Head of caudate nucleus (tissue), 42 donors: ENCODE results near the gene SLX4IP.
A peak's percentile ranks its signal among the peaks of the same experiment; 100 is the strongest.

Experiments
- DNase-seq, 42 donors: peaks; one replicate each; pipeline versions ENCODE4 v3.0.0 to v3.0.0-alpha.2; 2020 to 2021; ENCODE audit warnings: mixed read lengths in 7 of 42
- intact Hi-C: fragments of 100-400 bp; cut with DNase I; formaldehyde crosslinking; loops from one replicate; pipeline ENCODE4 v1.15.0; 2022

SLX4IP gene

GRCh38 chr20:10487142-10488136, 52.3 kb downstream of the SLX4IP start:
- intact Hi-C loops: no loop called here
- DNase-seq: no peak

DNA sequence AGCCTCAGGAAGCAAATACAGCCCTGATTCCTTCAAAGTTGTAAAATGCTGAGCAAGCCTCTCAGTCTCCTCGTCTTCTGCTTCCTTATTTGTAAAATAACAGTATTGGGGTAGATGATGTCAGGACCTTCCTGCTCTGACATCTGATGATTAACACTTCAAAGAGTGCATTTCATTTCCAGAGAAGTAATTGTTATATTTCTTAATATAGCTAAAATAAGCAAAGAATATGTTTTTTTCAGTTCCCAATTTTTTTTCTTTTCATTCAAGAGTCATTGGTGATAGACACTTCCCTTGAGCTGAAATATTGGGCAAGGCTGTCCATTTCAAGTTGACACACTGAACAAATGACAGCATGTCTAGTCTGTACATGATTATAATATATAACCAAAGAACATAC, 53.4 kb downstream of the SLX4IP start:
- DNase-seq: no peak
- intact Hi-C loops: no loop called here

- intact Hi-C loops: no loop called here
Observed at GRCh38 chr20:10489853-10490252, 54.7 kb downstream of the SLX4IP start.

DNA sequence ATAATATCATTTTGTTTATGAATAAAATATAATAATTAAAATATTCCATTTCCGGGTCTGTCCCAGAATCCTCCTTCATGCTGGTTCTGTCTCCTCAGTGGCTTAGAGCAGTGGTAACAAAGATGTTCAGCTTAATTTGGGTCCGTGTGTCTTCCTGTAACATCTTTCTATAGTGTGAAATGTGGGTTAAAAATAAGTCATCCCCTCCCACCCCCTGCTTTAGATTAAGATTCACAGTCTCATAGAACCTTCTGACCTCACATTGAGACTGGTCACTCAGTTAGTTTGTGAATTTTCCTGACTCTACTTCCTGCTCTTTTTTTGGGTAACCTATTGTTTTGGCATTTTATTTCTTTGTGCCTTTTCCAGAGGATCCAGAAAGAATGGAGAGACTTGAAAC, 55.2 kb downstream of the SLX4IP start:
- intact Hi-C loops: no loop called here
- no peak for DNase-seq

More at GRCh38 chr20:10489853-10490252, 54.7 kb downstream of the SLX4IP start:
- DNase-seq: no peak

DNA sequence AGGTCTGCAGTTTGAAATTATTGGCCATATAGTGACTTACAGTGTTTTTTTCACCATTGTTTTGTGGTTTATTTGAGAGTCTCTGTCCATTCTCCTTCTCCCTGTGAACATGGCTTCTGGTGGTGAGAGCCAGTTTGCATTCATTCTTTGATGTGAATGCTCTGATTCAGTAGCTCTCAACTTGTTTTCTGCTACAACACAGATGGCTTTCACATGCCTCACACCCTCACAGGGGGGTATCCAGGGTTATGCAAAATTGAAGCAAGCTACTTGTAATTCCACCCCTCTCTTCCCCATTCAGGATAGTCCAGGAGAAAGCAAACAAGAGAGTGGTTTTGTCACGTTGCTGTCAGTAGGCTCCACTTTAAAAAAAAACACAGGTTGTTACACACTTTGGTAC, 55.6 kb downstream of the SLX4IP start:
- intact Hi-C loops: no loop called here
- peak in 4 of 42 donors; percentile 18 to 61 (median 52) for DNase-seq

GRCh38 chr20:10492065-10492464, 57.0 kb downstream of the SLX4IP start:
- intact Hi-C loops: no loop called here

DNA sequence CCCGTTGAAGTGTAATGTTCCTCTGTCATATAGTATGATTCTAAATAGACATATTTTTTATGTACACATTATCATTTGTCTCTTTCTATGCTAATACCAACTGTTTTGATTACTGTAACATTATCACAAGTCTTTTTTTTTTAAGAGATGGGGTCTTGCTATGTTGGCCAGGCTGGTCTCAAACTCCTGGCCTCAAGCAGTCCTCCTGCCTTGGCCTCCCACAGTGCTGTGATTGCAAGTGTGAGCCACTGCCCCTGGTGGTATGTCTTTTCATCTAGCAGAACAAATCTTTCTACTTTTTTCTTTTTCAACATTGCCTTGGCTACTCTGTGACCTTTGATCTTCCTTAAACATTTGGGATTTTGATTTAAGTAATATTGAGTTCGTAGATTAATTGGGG, 57.7 kb downstream of the SLX4IP start:
- intact Hi-C loops: no loop called here
- no peak for DNase-seq

More at GRCh38 chr20:10492065-10492464, 57.0 kb downstream of the SLX4IP start:
- no peak for DNase-seq

DNA sequence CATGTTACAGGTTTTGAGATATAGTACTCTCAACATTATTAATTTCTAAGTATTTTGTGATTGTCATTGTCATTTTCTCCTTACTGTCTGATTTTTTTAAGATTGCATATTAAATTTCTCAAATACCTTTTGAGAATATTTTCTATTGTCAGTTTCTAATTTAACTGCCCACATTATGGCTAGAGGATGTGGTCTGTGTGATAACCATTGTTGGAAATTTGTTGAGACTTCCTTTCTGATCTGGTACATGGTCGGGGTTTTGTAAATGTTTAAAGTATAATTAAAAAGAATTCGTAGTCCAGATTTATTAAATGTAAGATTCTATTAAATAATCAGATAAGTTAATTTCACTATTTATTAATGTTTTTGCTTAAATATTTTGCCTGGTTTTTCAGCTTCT, 60.1 kb downstream of the SLX4IP start:
- DNase-seq: no peak
- intact Hi-C loops: no loop called here

DNA sequence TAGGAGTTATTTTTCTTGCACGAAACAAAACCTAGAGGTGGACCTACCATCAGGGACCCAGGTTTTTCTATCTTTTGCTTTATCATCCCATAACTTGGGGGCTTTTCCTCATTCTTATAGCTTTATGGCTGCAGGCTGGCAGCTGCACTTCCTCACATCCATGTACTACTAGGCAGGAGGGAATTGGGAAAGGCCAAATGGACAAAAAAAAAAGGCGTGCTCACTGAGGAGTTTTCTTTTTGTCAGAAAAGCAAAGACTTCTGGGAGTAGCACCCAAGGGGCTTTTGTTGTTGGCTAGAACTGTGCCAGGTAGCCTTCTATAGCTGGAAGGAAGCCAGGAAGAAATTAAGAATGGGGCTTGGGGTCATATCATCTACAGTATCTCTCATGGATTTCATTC, 61.4 kb downstream of the SLX4IP start:
- intact Hi-C loops: no loop called here
- DNase-seq: no peak

GRCh38 chr20:10497283-10497682, 62.2 kb downstream of the SLX4IP start:
- intact Hi-C loops: no loop called here
- DNase-seq: no peak

DNA sequence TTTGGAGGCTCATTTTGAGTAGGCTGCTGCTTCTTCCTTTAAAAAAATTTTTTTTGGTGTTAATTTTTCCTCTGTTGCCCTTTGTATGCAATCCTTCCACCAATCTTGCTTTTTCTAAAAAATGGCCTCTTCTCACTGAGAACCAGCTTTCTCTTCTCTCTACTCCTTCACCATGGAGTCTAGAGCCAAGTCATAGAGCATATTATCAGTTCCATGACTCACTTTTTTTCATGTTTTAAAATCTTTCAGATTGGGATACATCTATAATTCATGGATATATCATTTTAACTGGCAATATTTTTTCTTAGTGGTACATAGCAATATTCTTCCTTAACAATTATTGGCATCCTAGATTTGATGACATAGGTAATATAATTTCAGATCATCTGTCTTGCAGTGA, 62.7 kb downstream of the SLX4IP start:
- no peak for DNase-seq
- intact Hi-C loops: no loop called here

GRCh38 chr20:10498200-10498599, 63.1 kb downstream of the SLX4IP start:
- no peak for DNase-seq
- intact Hi-C loops: no loop called here

- intact Hi-C loops: no loop called here
- peak in 40 of 42 donors; percentile 22 to 86 (median 59) for DNase-seq
Observed at GRCh38 chr20:10501402-10501801, 66.3 kb downstream of the SLX4IP start.

GRCh38 chr20:10502098-10502526, 67.0 kb downstream of the SLX4IP start:
- intact Hi-C loops: no loop called here
- no peak for DNase-seq

DNA sequence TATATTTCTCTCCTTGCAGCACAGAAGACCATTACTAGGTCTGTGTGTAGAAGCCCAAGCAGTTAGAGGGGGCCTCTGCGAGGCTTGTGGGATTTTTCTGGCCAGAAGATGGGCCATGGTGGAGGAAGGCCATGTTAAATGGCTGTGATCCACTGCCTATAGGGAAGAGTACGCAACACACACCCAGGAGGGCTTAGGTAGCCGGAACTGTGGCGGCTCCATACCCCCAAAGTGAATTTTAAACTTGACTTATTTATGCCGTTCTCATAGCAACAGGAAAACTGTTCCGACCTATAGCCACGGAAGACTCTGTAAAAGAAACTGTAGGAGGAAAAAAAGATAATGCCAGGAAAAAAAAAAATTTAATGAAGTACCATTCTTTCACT, 69.5 kb downstream of the SLX4IP start:
- DNase-seq: no peak
- intact Hi-C loops: no loop called here

DNA sequence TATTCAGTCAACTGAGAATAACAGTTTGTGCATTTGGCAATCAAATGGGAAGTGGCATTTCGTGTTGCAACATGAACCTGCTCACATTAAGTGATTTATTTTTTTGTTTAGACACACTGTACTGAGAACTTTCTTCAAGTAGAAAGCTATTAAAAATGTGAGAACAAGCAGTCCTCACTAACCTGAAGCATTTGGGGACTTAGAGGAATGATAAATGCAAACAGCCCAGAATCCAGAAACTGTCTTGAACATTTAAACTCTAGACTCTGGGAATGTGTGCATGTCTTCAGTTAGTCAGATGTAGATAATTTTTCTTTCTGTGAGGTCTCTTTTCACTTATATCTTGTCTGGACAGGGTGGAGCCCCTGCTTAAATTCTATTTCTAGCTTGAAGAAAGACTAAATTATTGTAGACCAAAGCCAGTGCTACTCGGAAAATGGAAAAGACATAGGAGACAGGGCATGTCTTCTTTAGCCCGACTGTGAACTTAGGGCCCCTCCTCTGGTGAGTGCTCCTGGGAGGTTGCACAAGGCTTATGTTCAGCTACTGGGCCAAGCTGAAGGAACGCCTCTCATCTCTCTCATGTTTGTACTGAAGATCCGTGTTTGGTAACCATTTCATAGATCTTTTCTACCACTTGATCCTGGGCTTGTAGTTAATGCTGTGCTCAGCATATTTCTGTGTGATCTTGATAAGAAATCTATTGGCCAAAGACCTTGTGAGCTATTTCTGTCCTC, 70.1 kb downstream of the SLX4IP start:
- DNase-seq: no peak
- intact Hi-C loops: no loop called here

- intact Hi-C loops: no loop called here
- DNase-seq: no peak
Observed at GRCh38 chr20:10505827-10506226, 70.7 kb downstream of the SLX4IP start.

DNA sequence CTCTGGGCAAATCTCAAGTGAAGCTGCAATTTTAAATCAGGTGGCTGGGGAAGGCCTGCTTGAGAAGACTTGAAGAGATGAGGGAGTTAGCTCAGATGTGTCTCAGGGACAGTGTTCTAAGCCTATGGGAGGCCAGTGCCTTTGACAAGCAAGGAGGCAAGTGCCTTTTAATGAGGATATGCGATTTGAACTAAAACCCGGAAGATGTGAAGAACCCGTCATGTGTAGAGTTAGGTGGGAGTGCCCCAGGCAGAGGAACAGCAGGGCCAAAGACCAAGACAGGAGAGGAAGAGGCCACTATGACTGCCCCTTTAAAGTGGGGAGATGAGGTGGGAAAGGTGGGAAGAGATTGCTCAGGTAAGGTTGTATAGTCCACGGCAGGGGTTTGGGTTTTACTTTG, 71.9 kb downstream of the SLX4IP start:
- intact Hi-C loops: no loop called here
- DNase-seq: no peak

GRCh38 chr20:10508060-10508459, 73.0 kb downstream of the SLX4IP start:
- no peak for DNase-seq

More at GRCh38 chr20:10508060-10508459, 73.0 kb downstream of the SLX4IP start:
- intact Hi-C loops: no loop called here
